Measurements from ENCODE around the gene NSG1. TPM values are rescaled to one million over a fixed set of nuclear protein-coding genes. Genes with fewer than 3 reads are reported as not detected.

Gene NSG1
- total and polyA plus RNA-seq, 2 of the 8 experiments (the other 6 are each of a cell fraction or from before 2014, with no cell fraction given) = 35.7 to 61.4 TPM

DNA sequence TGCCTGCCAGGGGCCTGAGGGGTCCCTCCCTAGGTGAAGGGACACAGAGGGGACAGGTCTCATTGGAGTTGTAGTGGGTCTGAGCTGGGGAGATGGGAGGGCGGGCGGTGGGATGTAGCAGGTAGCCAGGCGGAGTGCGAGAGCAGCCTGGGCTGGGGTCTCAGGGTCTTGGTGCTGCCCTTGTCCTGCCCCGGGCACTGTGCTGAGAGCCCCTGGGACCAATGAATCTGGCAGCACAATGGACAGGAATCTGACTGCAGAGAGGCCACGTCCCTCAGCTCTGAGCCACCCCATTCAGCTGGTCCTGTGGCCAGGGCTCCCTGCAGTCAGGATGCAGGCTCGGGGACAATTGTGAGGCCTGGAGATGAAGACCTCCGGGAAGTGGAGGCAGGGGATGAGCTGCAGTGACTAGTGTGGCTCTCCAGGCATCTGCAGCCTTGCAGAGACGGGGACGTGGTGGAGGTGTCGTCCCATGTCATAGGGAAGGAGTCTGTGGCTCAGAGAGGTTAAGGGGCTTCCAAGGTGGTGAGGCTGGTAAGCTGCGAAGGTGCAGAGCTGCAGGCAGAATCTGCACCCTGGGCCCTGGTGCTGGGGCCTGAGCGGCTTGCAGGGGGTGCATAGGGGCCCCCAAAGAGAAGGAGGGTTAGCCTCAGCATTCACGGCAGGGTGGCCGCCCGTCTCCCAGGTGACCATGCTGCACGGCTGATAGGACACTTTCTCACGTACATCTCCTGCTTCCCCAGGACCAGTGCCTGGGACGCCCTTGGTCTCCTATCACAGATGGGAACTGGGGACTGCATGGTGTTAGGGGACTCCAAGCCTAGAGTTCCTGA lies 20.6 kb downstream of the NSG1 start (continued):
- TF ChIP-seq, protein P1, sequence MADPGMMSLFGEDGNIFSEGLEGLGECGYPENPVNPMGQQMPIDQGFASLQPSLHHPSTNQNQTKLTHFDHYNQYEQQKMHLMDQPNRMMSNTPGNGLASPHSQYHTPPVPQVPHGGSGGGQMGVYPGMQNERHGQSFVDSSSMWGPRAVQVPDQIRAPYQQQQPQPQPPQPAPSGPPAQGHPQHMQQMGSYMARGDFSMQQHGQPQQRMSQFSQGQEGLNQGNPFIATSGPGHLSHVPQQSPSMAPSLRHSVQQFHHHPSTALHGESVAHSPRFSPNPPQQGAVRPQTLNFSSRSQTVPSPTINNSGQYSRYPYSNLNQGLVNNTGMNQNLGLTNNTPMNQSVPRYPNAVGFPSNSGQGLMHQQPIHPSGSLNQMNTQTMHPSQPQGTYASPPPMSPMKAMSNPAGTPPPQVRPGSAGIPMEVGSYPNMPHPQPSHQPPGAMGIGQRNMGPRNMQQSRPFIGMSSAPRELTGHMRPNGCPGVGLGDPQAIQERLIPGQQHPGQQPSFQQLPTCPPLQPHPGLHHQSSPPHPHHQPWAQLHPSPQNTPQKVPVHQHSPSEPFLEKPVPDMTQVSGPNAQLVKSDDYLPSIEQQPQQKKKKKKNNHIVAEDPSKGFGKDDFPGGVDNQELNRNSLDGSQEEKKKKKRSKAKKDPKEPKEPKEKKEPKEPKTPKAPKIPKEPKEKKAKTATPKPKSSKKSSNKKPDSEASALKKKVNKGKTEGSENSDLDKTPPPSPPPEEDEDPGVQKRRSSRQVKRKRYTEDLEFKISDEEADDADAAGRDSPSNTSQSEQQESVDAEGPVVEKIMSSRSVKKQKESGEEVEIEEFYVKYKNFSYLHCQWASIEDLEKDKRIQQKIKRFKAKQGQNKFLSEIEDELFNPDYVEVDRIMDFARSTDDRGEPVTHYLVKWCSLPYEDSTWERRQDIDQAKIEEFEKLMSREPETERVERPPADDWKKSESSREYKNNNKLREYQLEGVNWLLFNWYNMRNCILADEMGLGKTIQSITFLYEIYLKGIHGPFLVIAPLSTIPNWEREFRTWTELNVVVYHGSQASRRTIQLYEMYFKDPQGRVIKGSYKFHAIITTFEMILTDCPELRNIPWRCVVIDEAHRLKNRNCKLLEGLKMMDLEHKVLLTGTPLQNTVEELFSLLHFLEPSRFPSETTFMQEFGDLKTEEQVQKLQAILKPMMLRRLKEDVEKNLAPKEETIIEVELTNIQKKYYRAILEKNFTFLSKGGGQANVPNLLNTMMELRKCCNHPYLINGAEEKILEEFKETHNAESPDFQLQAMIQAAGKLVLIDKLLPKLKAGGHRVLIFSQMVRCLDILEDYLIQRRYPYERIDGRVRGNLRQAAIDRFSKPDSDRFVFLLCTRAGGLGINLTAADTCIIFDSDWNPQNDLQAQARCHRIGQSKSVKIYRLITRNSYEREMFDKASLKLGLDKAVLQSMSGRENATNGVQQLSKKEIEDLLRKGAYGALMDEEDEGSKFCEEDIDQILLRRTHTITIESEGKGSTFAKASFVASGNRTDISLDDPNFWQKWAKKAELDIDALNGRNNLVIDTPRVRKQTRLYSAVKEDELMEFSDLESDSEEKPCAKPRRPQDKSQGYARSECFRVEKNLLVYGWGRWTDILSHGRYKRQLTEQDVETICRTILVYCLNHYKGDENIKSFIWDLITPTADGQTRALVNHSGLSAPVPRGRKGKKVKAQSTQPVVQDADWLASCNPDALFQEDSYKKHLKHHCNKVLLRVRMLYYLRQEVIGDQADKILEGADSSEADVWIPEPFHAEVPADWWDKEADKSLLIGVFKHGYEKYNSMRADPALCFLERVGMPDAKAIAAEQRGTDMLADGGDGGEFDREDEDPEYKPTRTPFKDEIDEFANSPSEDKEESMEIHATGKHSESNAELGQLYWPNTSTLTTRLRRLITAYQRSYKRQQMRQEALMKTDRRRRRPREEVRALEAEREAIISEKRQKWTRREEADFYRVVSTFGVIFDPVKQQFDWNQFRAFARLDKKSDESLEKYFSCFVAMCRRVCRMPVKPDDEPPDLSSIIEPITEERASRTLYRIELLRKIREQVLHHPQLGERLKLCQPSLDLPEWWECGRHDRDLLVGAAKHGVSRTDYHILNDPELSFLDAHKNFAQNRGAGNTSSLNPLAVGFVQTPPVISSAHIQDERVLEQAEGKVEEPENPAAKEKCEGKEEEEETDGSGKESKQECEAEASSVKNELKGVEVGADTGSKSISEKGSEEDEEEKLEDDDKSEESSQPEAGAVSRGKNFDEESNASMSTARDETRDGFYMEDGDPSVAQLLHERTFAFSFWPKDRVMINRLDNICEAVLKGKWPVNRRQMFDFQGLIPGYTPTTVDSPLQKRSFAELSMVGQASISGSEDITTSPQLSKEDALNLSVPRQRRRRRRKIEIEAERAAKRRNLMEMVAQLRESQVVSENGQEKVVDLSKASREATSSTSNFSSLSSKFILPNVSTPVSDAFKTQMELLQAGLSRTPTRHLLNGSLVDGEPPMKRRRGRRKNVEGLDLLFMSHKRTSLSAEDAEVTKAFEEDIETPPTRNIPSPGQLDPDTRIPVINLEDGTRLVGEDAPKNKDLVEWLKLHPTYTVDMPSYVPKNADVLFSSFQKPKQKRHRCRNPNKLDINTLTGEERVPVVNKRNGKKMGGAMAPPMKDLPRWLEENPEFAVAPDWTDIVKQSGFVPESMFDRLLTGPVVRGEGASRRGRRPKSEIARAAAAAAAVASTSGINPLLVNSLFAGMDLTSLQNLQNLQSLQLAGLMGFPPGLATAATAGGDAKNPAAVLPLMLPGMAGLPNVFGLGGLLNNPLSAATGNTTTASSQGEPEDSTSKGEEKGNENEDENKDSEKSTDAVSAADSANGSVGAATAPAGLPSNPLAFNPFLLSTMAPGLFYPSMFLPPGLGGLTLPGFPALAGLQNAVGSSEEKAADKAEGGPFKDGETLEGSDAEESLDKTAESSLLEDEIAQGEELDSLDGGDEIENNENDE (IDR thresholded peaks at IDR 0.05; ENCODE audit: insufficient replicate concordance, low read length) = no peak
- TF ChIP-seq KDM1A (IDR thresholded peaks at IDR 0.05; ENCODE audit: borderline replicate concordance, low read length) = no peak
- no peak for TF ChIP-seq SIN3A (conservative IDR thresholded peaks at IDR 0.05 in 1 of 2, IDR thresholded peaks at IDR 0.05 in 1 of 2; ENCODE audit: low read depth in 1 of 2, low read length in 2 of 2)
- no peak for TF ChIP-seq RXRA (IDR thresholded peaks at IDR 0.05; ENCODE audit: insufficient read depth, low read depth, low read length)
- TF ChIP-seq SRF (IDR thresholded peaks at IDR 0.05; ENCODE audit: low read depth, low read length) = no peak
- no peak for TF ChIP-seq CBX8 (IDR thresholded peaks at IDR 0.05; ENCODE audit: borderline replicate concordance, low read depth, low read length)
- TF ChIP-seq NRF1 (IDR thresholded peaks at IDR 0.05; ENCODE audit: low read depth, low read length) = no peak
- TF ChIP-seq PHF8 (conservative IDR thresholded peaks at IDR 0.05; ENCODE audit: low read depth, low read length) = no peak

Data from H1 (cell line).